GM18909 (cell line): ENCODE measurements around the gene DIAPH2.

Experiments
- ATAC-seq: cut with Tn5 transposase; IDR thresholded peaks from one replicate; pipeline ENCODE4 v1.9.1; 2021; ENCODE audit warnings: mild to moderate bottlenecking; ENCODE audit not compliant: unreplicated experiment, poor library complexity

DIAPH2 gene

GRCh38 chrX:96684339-96685209, at the start of gene DIAPH2:
DIAPH2 (plus strand) TSS chrX:96684842.
- ATAC-seq: peak; percentile 84

- no peak for ATAC-seq
These were observed 34.6 kb upstream of the DIAPH2 start for GRCh38 chrX:96650023-96650422.

DNA sequence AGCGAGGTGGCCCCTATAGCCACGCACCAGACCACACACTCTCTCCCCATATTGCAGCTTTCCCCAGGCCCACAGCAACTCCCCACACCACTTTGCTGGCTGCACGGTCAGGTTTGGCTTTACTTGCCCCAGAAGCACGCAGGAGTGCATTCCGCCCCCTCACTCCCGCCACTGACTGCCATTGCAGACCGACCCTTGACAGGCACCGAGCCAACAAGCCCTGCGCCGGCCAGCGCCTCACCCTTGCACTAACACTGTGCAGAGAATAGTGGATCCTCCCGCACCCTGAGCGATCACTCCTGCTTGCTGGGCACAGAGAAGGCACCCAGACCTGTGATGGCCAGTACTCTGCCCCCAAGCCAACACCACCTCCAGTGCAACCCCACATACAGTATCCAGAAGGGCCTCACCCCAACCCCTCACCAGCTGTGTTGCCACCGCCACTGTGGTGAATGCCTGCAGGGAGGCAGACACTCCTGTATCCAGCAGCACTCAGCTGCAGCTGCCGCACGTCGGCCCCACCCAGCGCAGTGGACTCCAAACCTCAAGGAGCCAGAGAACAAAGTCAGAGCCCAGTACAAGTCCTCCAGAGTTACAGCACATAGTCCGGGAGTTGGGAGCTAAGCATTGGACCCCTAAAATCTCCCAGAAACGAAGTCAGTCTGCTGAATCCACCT, 28.6 kb upstream of the DIAPH2 start:
- no peak for ATAC-seq

GRCh38 chrX:96682516-96682915, 2.1 kb upstream of the DIAPH2 start:
- no peak for ATAC-seq

GRCh38 chrX:96683997-96684338, 674 bp upstream of the DIAPH2 start:
- ATAC-seq: peak; percentile 1

DNA sequence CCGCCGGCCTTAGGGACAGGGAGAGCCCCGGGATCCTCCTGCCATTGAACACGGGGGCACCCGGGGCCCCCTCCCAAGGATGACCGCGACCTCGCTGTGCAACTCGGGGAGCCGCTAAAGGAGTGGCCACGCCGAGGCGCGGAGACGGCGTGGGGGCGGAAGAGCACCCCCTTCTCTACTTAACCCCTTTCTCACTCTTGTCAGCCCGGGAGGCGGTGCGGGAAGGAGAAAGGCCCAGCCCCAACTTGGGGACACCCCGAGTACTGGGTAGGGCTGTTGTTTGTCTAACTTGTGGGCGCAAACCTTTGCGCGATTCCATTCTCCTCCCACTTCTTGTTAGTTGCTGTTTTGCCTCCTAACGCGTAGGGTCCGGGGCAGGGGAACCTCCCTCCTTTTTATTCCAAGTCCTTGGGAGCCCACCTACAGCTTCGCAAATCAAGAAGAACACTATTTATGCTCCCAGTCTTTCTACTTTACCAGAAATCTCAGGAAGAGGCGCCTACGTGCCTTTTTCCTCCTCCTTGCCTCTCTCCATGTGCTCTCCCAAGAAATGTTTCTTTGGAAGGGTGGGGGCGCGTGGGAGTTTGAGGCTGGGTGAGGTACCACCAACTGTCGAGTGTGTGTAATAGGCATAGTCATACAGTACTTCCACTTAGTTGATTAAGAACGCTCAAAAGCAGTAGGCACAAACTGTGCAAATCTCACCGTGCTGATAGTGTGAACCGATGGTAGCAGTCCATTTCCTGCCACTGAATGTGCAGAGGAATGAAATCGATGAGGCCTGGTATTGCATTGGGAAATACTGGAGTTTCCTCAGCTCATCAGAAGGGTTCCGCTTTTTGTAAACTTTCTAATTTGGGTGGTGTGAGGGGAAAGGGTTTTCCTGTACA, 813 bp downstream of the DIAPH2 start:
- peak; percentile 37 for ATAC-seq

DNA sequence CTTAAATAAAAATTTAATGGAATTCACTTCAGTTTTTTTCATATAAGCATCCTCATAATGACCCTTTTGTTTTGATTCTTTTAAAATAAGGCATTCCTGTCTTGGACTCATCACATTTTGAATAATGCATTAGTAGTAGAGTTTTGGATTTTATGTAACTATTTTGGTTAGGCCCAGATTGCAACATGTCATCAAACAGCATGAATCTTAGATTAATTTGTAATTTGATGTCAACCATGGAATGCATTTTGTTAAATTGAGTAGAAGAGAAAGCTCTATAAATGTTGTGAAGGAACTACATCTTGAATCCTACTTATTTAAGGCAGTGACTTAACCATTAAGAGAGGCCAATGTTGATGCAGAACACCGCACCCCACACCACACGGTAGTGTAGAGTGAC, 3.1 kb downstream of the DIAPH2 start:
- ATAC-seq: no peak

- no peak for ATAC-seq
These were observed 4.1 kb downstream of the DIAPH2 start for GRCh38 chrX:96688789-96689188.

DNA sequence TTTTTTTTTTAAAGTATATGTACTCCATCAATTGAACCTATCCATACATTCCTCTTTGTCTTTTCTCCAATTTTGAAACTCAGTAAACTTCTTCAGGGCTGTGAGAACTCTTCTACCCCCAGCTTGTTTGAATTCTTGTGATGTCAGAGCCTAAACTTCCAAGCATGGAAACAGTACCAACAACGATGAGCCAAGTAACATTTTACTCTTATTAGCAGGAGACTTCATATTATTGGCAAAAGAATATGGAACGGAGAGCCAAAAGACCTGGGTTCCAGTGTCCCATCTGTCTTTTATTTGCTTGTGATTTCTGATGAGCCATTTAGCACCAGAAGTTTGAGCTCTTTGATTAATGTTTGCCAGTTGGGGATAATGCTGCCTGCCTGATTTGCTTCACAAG, 5.3 kb downstream of the DIAPH2 start:
- no peak for ATAC-seq

DNA sequence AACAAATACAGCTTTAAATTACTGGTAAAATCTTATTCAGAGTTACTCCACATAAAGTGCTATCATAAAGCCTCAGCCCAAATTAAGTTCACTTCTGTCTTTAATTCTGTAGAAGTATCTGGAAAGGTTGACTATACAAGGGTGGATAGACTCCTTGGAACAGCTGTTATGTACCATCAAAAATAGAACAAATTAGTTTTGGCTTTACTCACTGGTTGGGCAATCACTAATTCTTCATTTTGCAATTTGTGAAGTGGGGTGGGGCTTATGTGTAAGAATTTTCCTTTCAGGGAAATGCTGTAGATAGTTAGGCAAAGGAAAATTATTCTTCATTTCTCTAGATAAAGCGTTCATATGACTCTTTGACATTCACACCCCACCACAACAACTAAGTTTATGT, 7.8 kb downstream of the DIAPH2 start:
- ATAC-seq: no peak

- ATAC-seq: no peak
These were observed 8.2 kb downstream of the DIAPH2 start for GRCh38 chrX:96692890-96693289.

GRCh38 chrX:96693407-96693806, 8.8 kb downstream of the DIAPH2 start:
- no peak for ATAC-seq

DNA sequence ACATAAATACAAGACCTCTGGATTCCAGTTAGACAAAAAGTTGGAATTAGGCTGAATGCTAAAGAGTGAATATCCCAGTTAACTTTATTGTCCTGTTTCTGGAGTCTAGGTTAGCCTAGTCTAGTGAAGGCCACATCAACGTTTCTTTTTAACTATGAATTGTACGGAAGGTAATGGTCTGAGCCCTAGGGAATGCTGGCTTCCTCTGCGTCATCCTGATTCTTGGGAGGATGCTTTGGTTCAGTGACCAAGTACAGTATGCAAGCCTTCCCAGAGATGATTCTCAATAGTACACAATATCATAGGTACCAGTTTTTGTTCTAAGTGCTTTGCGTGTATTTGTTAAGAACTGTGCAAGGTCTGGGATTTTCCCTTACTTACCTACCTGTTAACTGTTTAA, 11.8 kb downstream of the DIAPH2 start:
- ATAC-seq: no peak

DNA sequence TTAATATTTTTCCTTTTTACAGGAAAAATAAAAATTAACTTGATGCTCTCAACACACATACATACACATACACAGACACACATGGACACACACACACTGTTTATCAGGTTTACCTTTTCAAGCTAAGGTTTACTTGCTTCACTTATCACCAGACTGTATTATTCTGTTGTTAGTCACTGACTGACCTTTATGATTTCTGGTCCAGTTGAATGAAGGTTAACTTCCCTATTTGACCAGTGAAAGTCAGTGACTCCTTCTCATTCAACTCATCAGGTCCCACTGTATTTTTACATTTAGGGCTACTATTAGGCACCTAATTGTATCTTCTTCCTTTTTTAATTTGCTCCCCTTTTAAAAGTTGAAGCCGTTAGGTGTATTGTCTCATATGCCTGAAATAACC, 16.0 kb downstream of the DIAPH2 start:
- no peak for ATAC-seq

GRCh38 chrX:96703379-96703778, 18.7 kb downstream of the DIAPH2 start:
- ATAC-seq: no peak

DNA sequence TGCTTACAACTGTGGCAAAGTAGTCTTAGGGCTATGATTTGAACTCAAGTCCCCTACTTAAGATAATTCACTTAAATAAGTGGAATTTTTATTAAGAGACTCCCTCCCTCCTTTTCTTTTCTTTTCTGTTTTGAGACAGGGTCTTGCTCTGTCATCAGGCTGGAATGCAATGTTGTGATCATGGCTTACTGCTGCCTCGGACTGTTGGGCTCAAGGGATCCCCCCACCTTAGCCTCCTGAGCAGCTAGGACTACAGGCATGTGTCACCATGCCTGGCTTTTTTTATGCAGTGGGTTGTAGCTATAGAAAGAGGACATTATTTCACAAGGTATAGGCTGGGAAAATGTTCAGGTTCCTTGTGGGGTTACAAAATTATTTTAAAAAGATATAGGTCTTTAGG, 19.2 kb downstream of the DIAPH2 start:
- no peak for ATAC-seq

DNA sequence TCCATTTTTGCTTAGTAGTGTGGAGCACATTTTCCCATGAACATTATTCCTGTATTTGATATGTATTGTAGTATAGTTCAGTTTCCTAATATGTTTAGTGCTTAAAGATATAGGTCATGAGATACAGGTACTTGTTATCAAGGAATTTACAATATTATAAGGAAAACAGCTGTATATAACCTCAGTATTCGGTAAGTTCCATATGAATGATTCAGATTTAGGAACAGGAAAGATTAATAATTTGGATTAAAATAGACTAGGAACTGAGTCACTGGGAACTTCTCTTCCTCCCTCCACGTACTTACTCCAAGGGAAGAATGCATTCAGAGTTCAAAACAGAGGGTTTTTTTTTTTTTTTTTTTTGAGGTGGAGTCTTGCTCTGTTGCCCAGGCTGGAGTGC, 20.0 kb downstream of the DIAPH2 start:
- ATAC-seq: no peak

- ATAC-seq: no peak
These were observed 21.3 kb downstream of the DIAPH2 start for GRCh38 chrX:96705905-96706304.

GRCh38 chrX:96707804-96708203, 23.2 kb downstream of the DIAPH2 start:
- no peak for ATAC-seq

- ATAC-seq: no peak
These were observed 25.4 kb downstream of the DIAPH2 start for GRCh38 chrX:96710031-96710430.

GRCh38 chrX:96713303-96713702, 28.7 kb downstream of the DIAPH2 start:
- ATAC-seq: no peak
